CD4-positive, alpha-beta T cell (primary cell): ENCODE results near the gene NFIA. TPM values are rescaled to one million over a fixed set of nuclear protein-coding genes. Genes with fewer than 3 reads are reported as not detected.

Experiments used
- ATAC-seq: fragments of 200-7000 bp; cut with Tn5 transposase; one replicate; pipeline ENCODE4 v1.10.0; 2022; ENCODE audit warnings: mild to moderate bottlenecking; ENCODE audit not compliant: poor library complexity
- CTCF ChIA-PET: fragments of 350-600 bp; sonication (Branson Sonifier 250); formaldehyde crosslinking; loops from one replicate; lab custom pipeline; 2021; ENCODE audit warnings: antibody characterized with exemption, inconsistent platforms; lab: Charles Lee
- POLR2A ChIA-PET: fragments of 350-600 bp; sonication (Branson Sonifier 250); formaldehyde crosslinking; loops from one replicate; lab custom pipeline; 2021; ENCODE audit warnings: antibody characterized with exemption, inconsistent platforms; lab: Charles Lee
- DNase-seq, 14 experiments: peaks; one replicate each; pipeline ENCODE4 v3.0.0-alpha.2; 2013 to 2020; ENCODE audit warnings: mixed read lengths in 2 of 14
- H3K27ac ChIP-seq, 2 donors: one replicate each; pipeline versions ENCODE4 v1.5.1 to v1.7.0; 2013; ENCODE audit warnings: low read length in 2 of 2, low read depth in 1 of 2, mild to moderate bottlenecking in 1 of 2
- H3K27me3 ChIP-seq, 2 experiments: 1 replicate in 1 of 2; 2 replicates in 1 of 2; pipeline versions ENCODE4 v1.6.1 to v1.7.0; 2013; ENCODE audit warnings: low read length in 2 of 2, control low read depth in 1 of 2, mild to moderate bottlenecking in 1 of 2, moderate library complexity in 1 of 2; ENCODE audit not compliant: insufficient read depth in 2 of 2, control insufficient read depth in 1 of 2
- H3K36me3 ChIP-seq: one replicate; pipeline ENCODE4 v1.6.1; 2013; ENCODE audit warnings: low read length, control low read depth; ENCODE audit not compliant: insufficient read depth
- H3K4me1 ChIP-seq: one replicate; pipeline ENCODE4 v1.6.1; 2013; ENCODE audit warnings: low read length, control low read depth; ENCODE audit not compliant: insufficient read depth
- H3K4me3 ChIP-seq: one replicate; pipeline ENCODE4 v1.5.1; 2013; ENCODE audit warnings: mild to moderate bottlenecking, low read length, moderate library complexity
- H3K9me3 ChIP-seq, 2 experiments: 1 replicate in 1 of 2; 2 replicates in 1 of 2; pipeline versions ENCODE4 v1.6.1 to v1.7.0; 2013; ENCODE audit warnings: low read length in 2 of 2, mild to moderate bottlenecking in 2 of 2, control low read depth in 1 of 2, moderate library complexity in 1 of 2; ENCODE audit not compliant: control insufficient read depth in 1 of 2, insufficient read depth in 1 of 2
- H3K27ac Mint-ChIP-seq: one replicate; pipeline ENCODE4 v1.8.0; 2020; ENCODE audit warnings: mixed read lengths
- H3K27me3 Mint-ChIP-seq: one replicate; pipeline ENCODE4 v1.8.0; 2021; ENCODE audit warnings: mixed read lengths
- H3K36me3 Mint-ChIP-seq: one replicate; pipeline ENCODE4 v1.8.0; 2021; ENCODE audit warnings: low read depth, mixed read lengths
- H3K4me1 Mint-ChIP-seq: one replicate; pipeline ENCODE4 v1.8.0; 2021; ENCODE audit warnings: low read depth, mixed read lengths
- H3K4me3 Mint-ChIP-seq: one replicate; pipeline ENCODE4 v1.8.0; 2020; ENCODE audit warnings: mild to moderate bottlenecking, mixed read lengths
- H3K9me3 Mint-ChIP-seq: one replicate; pipeline ENCODE4 v1.8.0; 2020; ENCODE audit warnings: mixed read lengths
- CTCF ChIP-seq: fragments of 200-600 bp; IDR thresholded peaks from one replicate; pipeline ENCODE4 v1.8.0; 2022; ENCODE audit warnings: antibody characterized with exemption, mild to moderate bottlenecking
- intact Hi-C, 2 experiments: fragments of 100-400 bp; cut with DNase I in 1 of 2; cut with micrococcal nuclease in 1 of 2; formaldehyde crosslinking; loops; one replicate each; pipeline versions ENCODE4 v1.15.1 to v1.9.0; 2023 to 2025; cut with DNase I, micrococcal nuclease
- total RNA-seq, 174 experiments: library from RNA in 2 of 174; stranded (reverse) in 2 of 174; gene quantifications; one replicate each; pipeline ENCODE4 v1.2.3 and lab custom pipeline; 2021 to 2026

NFIA gene
- total RNA-seq, 2 experiments from 2014 or later = 4.8 to 5.9 TPM

- Mint-ChIP-seq H3K27me3 (no peaks in the 10 kb centered on the region), H3K4me1 (no peaks in the 10 kb centered on the region), H3K9me3 (no peaks in the 10 kb centered on the region), H3K36me3 (no peaks in the 10 kb centered on the region), H3K4me3 (no peak overlapping the region), H3K27ac (no peak overlapping the region)
- no peak for DNase-seq
- no peaks in the 10 kb centered on the region for H3K9me3 ChIP-seq
- no peak overlapping the region for H3K4me3 ChIP-seq
- TF ChIP-seq CTCF = no peak
- H3K36me3 ChIP-seq = no peaks in the 10 kb centered on the region
- peaks cover 0 to 2% of the 10 kb centered on the region in 2 experiments for H3K27me3 ChIP-seq
- ChIA-PET POLR2A (no interaction called here), CTCF (no interaction called here)
- no peak overlapping the region for H3K27ac ChIP-seq
- no peak for ATAC-seq
- no peaks in the 10 kb centered on the region for H3K4me1 ChIP-seq
- intact Hi-C loops = no loop called here
These were observed 86.7 kb downstream of the NFIA start for GRCh38 chr1:61169045-61169444.

GRCh38 chr1:61169634-61170033 is 87.3 kb downstream of the NFIA start:
- Histone ChIP-seq H3K4me3 (no peak overlapping the region), H3K36me3 (no peaks in the 10 kb centered on the region), H3K27ac (no peak overlapping the region), H3K9me3 (no peaks in the 10 kb centered on the region), H3K27me3 (peaks cover 0 to 2% of the 10 kb centered on the region in 2 experiments), H3K4me1 (no peaks in the 10 kb centered on the region)
- Mint-ChIP-seq H3K27me3 (no peaks in the 10 kb centered on the region), H3K4me3 (no peak overlapping the region), H3K9me3 (no peaks in the 10 kb centered on the region), H3K4me1 (no peaks in the 10 kb centered on the region), H3K27ac (no peak overlapping the region), H3K36me3 (no peaks in the 10 kb centered on the region)
- ATAC-seq = no peak
- no peak for DNase-seq
- ChIA-PET CTCF (interaction anchor here (1.3 kb wide), 1 partner anchor 11 kb away, joined by 3 read pairs; no protein-coding TSS in a partner anchor), POLR2A (no interaction called here)
- intact Hi-C loops = no loop called here
- no peak for TF ChIP-seq CTCF

DNA sequence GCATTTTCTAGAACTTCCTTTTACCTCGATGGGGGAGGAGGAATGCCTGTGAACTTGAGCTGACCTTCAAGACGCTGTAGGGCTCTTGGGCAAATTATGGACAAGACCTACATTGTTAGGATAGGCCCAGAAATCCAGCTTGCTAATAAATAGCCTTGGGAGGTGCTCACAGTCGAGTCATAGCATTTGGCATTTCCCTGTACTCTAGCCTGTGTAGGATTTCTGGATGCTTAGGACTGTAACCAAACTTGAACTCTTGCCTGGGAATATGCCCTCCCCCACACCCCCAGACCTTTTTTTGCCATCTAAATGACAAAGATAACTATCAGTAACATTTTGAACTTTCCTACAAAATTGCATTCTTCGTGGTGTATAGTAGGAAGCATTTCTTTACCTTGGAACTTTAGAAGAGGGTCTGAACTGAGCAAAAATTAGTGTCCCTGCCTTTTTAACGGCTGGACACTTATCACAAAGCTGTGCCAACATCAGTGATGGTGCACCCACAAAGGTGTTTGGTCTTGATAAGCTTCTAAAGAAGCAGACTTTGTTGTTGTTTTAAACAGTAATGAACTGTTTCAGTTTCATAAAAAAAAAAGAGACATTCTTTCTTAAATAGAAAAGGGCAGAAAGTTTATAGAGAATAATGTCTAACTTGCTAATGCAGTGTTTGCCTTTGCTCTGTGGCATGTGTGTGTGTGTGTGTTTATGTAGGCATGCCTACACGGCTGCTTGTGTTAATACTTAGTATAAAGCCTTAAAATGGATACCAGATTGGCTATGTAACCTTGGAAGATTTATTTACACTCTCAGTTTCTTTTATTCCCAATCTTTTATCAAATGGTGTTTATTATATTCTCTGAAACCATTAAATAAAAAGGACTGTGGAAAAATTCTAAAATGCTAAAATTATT is 88.2 kb downstream of the NFIA start:
- Histone ChIP-seq H3K27ac (no peak overlapping the region), H3K36me3 (no peaks in the 10 kb centered on the region), H3K4me3 (no peak overlapping the region), H3K9me3 (no peaks in the 10 kb centered on the region), H3K4me1 (no peaks in the 10 kb centered on the region), H3K27me3 (peaks cover 0 to 2% of the 10 kb centered on the region in 2 experiments)
- Mint-ChIP-seq H3K9me3 (no peaks in the 10 kb centered on the region), H3K4me3 (no peak overlapping the region), H3K27ac (no peak overlapping the region), H3K27me3 (no peaks in the 10 kb centered on the region), H3K36me3 (no peaks in the 10 kb centered on the region), H3K4me1 (no peaks in the 10 kb centered on the region)
- ChIA-PET POLR2A (no interaction called here), CTCF (interaction anchor here (1.3 kb wide), 1 partner anchor 10 kb away, joined by 3 read pairs; no protein-coding TSS in a partner anchor)
- intact Hi-C loops = no loop called here
- ATAC-seq (no peak), DNase-seq (no peak)
- no peak for TF ChIP-seq CTCF
